ENCODE results near the gene HES2. TPM values are rescaled to one million over a fixed set of nuclear protein-coding genes. Genes with fewer than 3 reads are reported as not detected.

Gene HES2
- total RNA-seq, 1 experiment from 2014 or later = 1.2 TPM

DNA sequence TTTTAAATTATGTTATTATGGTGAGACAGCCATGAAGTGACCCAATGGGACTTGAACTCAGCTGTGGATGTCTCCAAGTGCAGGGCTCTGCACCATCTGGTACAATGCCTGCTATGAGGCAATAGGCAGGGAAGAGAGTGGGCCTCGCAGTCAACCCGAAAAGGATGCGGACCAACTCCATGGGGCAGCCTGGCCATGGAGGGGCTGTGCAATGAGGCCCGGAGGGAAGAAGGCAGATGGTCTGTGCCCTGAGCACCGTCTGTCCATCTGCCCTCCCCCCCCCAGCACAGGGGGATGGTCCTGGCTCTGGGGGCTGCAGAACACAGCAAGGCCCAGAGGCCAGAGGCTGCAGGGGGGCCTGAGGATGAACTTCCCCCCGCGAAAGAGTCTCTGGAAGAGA lies 21.9 kb upstream of the HES2 start:
- Histone ChIP-seq H2BK20ac (ENCODE audit: low read depth, low read length, poor library complexity, severe bottlenecking) (no peak overlapping the region), H2BK120ac (ENCODE audit: low read depth, low read length, poor library complexity, severe bottlenecking) (no peak overlapping the region), H3K23me2 (ENCODE audit: insufficient read length, low read depth, low read length, poor library complexity, severe bottlenecking) (peaks cover 6% of the 10 kb centered on the region), H3K4me1 (ENCODE audit: insufficient read depth, low read length) (no peaks in the 10 kb centered on the region; the same call in 1 of the 2 replicates), H3K9ac (ENCODE audit: extremely low read depth, insufficient read length, low read length) (no peak overlapping the region), H3K27me3 (ENCODE audit: insufficient read depth, low read length) (peaks cover 4% of the 10 kb centered on the region; the same call in 1 of the 2 replicates), H3K14ac (ENCODE audit: insufficient read depth, low read length) (no peak overlapping the region), H2BK15ac (ENCODE audit: low read depth, low read length) (no peak overlapping the region), H4K20me1 (ENCODE audit: control insufficient read depth, insufficient read depth, insufficient read length) (no peaks in the 10 kb centered on the region), H3K23ac (ENCODE audit: insufficient read length, low read depth, low read length) (no peak overlapping the region), H3K4me2 (ENCODE audit: insufficient read depth, insufficient read length, low read length) (no peak overlapping the region), H3K79me2 (ENCODE audit: insufficient read depth, low read length) (no peaks in the 10 kb centered on the region), H4K5ac (ENCODE audit: insufficient read length, low read depth, low read length) (no peak overlapping the region), H4K8ac (replicated peaks; ENCODE audit: insufficient read length, low read depth, low read length) (no peak overlapping the region), H2BK5ac (ENCODE audit: insufficient read length, low read length) (no peak overlapping the region), H3K56ac (ENCODE audit: insufficient read length, low read depth, low read length) (no peak overlapping the region), H2AFZ (ENCODE audit: low read length) (no peak overlapping the region), H4K91ac (ENCODE audit: insufficient read length, low read depth, low read length) (no peak overlapping the region), H3K4ac (ENCODE audit: low read depth, low read length) (no peak overlapping the region), H3K9me3 (ENCODE audit: control insufficient read depth, low read depth, low read length) (no peaks in the 10 kb centered on the region), H3K27ac (ENCODE audit: insufficient read length, low read depth, low read length) (no peak overlapping the region), H2BK12ac (ENCODE audit: insufficient read length, low read depth, low read length) (no peak overlapping the region), H3K79me1 (ENCODE audit: insufficient read depth, low read depth, low read length, poor library complexity, severe bottlenecking) (no peaks in the 10 kb centered on the region), H3T11ph (ENCODE audit: low read length) (no peak overlapping the region), H2AK5ac (ENCODE audit: insufficient read length, low read length) (no peak overlapping the region), H3K18ac (ENCODE audit: insufficient read length, low read depth, low read length) (no peak overlapping the region)
- Mint-ChIP-seq H3K4me3 (peak overlapping the region in 1 of 2 experiments; percentile 79; a peak in 1 of 5 replicates), H3K36me3 (ENCODE audit: insufficient read depth in 1 of 3, low read depth in 3 of 3) (no peaks in the 10 kb centered on the region; a peak in 1 of 7 replicates), H3K9me3 (no peaks in the 10 kb centered on the region; a peak in 1 of 5 replicates), H3K27me3 (ENCODE audit: low read depth) (peaks cover 40% of the 10 kb centered on the region), H3K27ac (no peak overlapping the region), H3K4me1 (peaks cover 32 to 45% of the 10 kb centered on the region in 2 experiments)
- WGBS (ENCODE audit: extremely low coverage, insufficient read length, low lambda C conversion rate) = no CpG with 5 or more reads among the region's 7 CpGs
- no peak for DNase-seq
- TF ChIP-seq, protein P1, sequence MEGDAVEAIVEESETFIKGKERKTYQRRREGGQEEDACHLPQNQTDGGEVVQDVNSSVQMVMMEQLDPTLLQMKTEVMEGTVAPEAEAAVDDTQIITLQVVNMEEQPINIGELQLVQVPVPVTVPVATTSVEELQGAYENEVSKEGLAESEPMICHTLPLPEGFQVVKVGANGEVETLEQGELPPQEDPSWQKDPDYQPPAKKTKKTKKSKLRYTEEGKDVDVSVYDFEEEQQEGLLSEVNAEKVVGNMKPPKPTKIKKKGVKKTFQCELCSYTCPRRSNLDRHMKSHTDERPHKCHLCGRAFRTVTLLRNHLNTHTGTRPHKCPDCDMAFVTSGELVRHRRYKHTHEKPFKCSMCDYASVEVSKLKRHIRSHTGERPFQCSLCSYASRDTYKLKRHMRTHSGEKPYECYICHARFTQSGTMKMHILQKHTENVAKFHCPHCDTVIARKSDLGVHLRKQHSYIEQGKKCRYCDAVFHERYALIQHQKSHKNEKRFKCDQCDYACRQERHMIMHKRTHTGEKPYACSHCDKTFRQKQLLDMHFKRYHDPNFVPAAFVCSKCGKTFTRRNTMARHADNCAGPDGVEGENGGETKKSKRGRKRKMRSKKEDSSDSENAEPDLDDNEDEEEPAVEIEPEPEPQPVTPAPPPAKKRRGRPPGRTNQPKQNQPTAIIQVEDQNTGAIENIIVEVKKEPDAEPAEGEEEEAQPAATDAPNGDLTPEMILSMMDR (conservative IDR thresholded peaks at IDR 0.05) = no peak
